ENCODE measurements around the gene SLC30A2. TPM values are rescaled to one million over a fixed set of nuclear protein-coding genes. Genes with fewer than 3 reads are reported as not detected.

The SLC30A2 gene
- total and polyA plus RNA-seq, 2 of the 13 experiments (the other 11 are each of a cell fraction or from before 2014, with no cell fraction given): not detected

DNA sequence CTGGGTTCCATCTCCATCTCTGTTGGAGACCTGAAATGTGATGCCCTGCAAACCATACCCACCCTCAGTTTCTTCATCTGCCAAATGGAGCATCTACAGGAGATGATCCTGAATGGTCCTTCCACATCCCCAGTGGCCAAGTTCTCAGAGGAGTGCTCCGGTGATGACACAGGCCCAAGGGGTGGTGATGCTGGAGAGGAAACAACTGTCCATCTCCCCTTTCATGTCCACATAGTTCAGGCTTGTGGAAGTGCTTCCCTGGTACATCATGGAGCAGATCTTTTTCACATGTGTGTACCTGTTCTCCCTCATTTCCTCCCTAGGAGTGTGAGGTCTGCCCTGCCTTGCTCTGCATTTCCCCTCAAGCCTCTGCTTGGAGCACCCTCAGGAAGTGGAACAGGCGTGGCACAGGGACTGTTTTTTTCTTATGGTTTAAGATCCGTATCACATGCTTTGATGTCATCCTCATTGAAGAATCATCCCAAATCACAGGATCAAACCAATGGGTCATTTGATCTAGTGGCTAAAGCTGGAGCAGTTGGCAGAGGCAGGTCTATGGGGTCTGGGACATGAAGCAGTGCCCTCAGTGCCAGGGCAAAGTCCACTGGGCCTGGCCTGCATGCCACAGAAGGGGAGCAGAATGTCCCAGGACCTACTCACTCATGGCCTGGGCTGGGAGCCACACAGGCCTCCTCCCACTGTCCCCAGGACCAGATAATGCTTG lies 29.7 kb upstream of the SLC30A2 start:
- Histone ChIP-seq H3K36me3 (replicated peaks in 1 of 2; ENCODE audit: control insufficient read depth in 1 of 2, insufficient read depth in 2 of 2, low read length in 2 of 2) (no peaks in the 10 kb centered on the region), H3K4me1 (ENCODE audit: insufficient read depth, low read length) (0 out of 2 replicates have a peak, but pooled peaks cover 7% of the 10 kb centered on the region), H3K27me3 (ENCODE audit: control insufficient read depth in 1 of 2, insufficient read depth in 2 of 2, low read length in 2 of 2) (peaks cover 0 to 11% of the 10 kb centered on the region in 2 experiments; a peak in 4 of 5 replicates), H3K4me2 (ENCODE audit: low read depth, low read length) (no peak overlapping the region), H3K9me3 (ENCODE audit: low read length) (no peaks in the 10 kb centered on the region), H2AFZ (ENCODE audit: low read length) (no peak overlapping the region), H3K79me2 (ENCODE audit: insufficient read depth, low read length) (no peaks in the 10 kb centered on the region), H3K9ac (ENCODE audit: insufficient read depth, low read depth, low read length) (no peak overlapping the region), H3K4me3 (replicated peaks in 1 of 3; ENCODE audit: insufficient read depth in 1 of 3, low read depth in 2 of 3, low read length in 3 of 3) (no peak overlapping the region), H3K27ac (ENCODE audit: extremely low read length, insufficient read depth, low read length) (no peak overlapping the region), H4K20me1 (ENCODE audit: insufficient read depth, low read length) (no peaks in the 10 kb centered on the region)
- intact Hi-C loops (cut with micrococcal nuclease; ENCODE audit: unreplicated experiment): no loop called here
- no peak for TF ChIP-seq CEBPB (IDR thresholded peaks at IDR 0.05; ENCODE audit: borderline replicate concordance, low read depth, low read length)
- ChIA-PET CTCF (ENCODE audit: low intra/inter-chr PET ratio, low total read pairs) (no interaction called here), POLR2A (no interaction called here)
- ATAC-seq (no peak), DNase-seq (ENCODE audit: low spot score) (no peak), FAIRE-seq (no peak)
- BruUV-seq (replicated peaks): no TSS peak
- WGBS (ENCODE audit: low lambda C conversion rate): 25% methylated on average over 3 of the region's 3 CpGs
- in situ Hi-C loops (cut with HindIII; ENCODE audit: extremely low pct_ligation_motif_present, low pct_unique_long_range_greater_than_20kb): no loop called here

DNA sequence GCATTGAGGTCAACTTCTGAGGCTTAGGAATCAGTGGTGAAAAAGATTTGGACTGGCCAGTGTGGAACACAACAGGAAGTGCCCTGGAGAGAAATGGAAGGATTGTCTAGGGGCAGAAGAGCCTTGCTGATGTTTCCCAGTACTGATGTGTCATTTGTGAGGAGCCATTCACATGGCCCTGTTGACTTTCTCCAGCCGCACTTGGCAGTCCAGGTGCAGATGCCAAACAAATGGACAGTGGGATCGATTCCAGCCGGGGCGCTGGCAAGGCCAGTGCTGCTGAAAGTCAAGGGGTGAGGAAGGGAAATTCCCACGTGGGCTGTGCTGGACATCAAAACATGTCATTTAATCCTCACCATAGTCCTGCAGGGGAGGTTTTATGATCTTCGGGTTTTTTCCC lies 26.4 kb upstream of the SLC30A2 start:
- ChIA-PET CTCF (ENCODE audit: low intra/inter-chr PET ratio, low total read pairs) (no interaction called here), POLR2A (no interaction called here)
- Histone ChIP-seq H3K27ac (ENCODE audit: extremely low read length, insufficient read depth, low read length) (no peak overlapping the region), H3K4me3 (replicated peaks in 1 of 3; ENCODE audit: insufficient read depth in 1 of 3, low read depth in 2 of 3, low read length in 3 of 3) (no peak overlapping the region), H3K9ac (ENCODE audit: insufficient read depth, low read depth, low read length) (no peak overlapping the region), H3K4me2 (ENCODE audit: low read depth, low read length) (no peak overlapping the region), H3K79me2 (ENCODE audit: insufficient read depth, low read length) (no peaks in the 10 kb centered on the region), H4K20me1 (ENCODE audit: insufficient read depth, low read length) (no peaks in the 10 kb centered on the region), H3K9me3 (ENCODE audit: low read length) (no peaks in the 10 kb centered on the region), H3K36me3 (replicated peaks in 1 of 2; ENCODE audit: control insufficient read depth in 1 of 2, insufficient read depth in 2 of 2, low read length in 2 of 2) (no peaks in the 10 kb centered on the region), H3K27me3 (ENCODE audit: control insufficient read depth in 1 of 2, insufficient read depth in 2 of 2, low read length in 2 of 2) (peaks cover 2 to 31% of the 10 kb centered on the region in 2 experiments; a peak in 3 of 5 replicates), H3K4me1 (ENCODE audit: insufficient read depth, low read length) (0 out of 2 replicates have a peak, but pooled peaks cover 7% of the 10 kb centered on the region), H2AFZ (ENCODE audit: low read length) (no peak overlapping the region)
- WGBS (ENCODE audit: low lambda C conversion rate): 0% methylated on average over 5 of the region's 6 CpGs
- no peak for ATAC-seq
- no peak for FAIRE-seq
- BruUV-seq (replicated peaks): no TSS peak
- TF ChIP-seq ZNF510 (CRISPR knock-in tag; IDR thresholded peaks at IDR 0.05; ENCODE audit: low read depth) (no peak), ZNF34 (CRISPR knock-in tag; IDR thresholded peaks at IDR 0.05; ENCODE audit: borderline replicate concordance) (no peak), ZNF720 (CRISPR knock-in tag; IDR thresholded peaks at IDR 0.05) (no peak), ZNF205 (CRISPR knock-in tag; IDR thresholded peaks at IDR 0.05) (no peak), ZBTB21 (CRISPR knock-in tag; IDR thresholded peaks at IDR 0.05) (no peak), NFATC3 (CRISPR knock-in tag; IDR thresholded peaks at IDR 0.05) (no peak), SSRP1 (CRISPR knock-in tag; IDR thresholded peaks at IDR 0.05) (no peak), ZNF550 (CRISPR knock-in tag; IDR thresholded peaks at IDR 0.05; ENCODE audit: borderline replicate concordance) (no peak)
- TF ChIP-seq, protein P1, sequence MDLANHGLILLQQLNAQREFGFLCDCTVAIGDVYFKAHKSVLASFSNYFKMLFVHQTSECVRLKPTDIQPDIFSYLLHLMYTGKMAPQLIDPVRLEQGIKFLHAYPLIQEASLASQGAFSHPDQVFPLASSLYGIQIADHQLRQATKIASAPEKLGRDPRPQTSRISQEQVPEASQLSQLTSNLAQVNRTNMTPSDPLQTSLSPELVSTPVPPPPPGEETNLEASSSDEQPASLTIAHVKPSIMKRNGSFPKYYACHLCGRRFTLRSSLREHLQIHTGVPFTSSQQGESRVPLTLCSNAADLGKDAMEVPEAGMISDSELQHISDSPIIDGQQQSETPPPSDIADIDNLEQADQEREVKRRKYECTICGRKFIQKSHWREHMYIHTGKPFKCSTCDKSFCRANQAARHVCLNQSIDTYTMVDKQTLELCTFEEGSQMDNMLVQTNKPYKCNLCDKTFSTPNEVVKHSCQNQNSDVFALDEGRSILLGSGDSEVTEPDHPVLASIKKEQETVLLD (CRISPR knock-in tag; IDR thresholded peaks at IDR 0.05; ENCODE audit: low read depth): no peak
- TF ChIP-seq, protein P2, sequence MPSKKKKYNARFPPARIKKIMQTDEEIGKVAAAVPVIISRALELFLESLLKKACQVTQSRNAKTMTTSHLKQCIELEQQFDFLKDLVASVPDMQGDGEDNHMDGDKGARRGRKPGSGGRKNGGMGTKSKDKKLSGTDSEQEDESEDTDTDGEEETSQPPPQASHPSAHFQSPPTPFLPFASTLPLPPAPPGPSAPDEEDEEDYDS (CRISPR knock-in tag; IDR thresholded peaks at IDR 0.05): no peak
- in situ Hi-C loops (cut with HindIII; ENCODE audit: extremely low pct_ligation_motif_present, low pct_unique_long_range_greater_than_20kb): no loop called here
- DNase-seq (ENCODE audit: low spot score): no peak
- intact Hi-C loops (cut with micrococcal nuclease; ENCODE audit: unreplicated experiment): no loop called here
